Kidney epithelial cell (primary cell): ENCODE measurements around the gene USH1C. TPM values are rescaled to one million over a fixed set of nuclear protein-coding genes. Genes with fewer than 3 reads are reported as not detected.

Experiments used
- DNase-seq: peaks from one replicate; pipeline ENCODE4 v3.0.0-alpha.2; 2010; ENCODE audit warnings: low read depth
- H3K27me3 ChIP-seq: 2 replicates; pipeline ENCODE4 v1.6.0; 2011; ENCODE audit warnings: low read length; ENCODE audit not compliant: control insufficient read depth, insufficient read depth
- H3K36me3 ChIP-seq: 2 replicates; pipeline ENCODE4 v1.5.1; 2011; ENCODE audit warnings: low read length; ENCODE audit not compliant: control insufficient read depth, insufficient read depth
- H3K4me3 ChIP-seq: 2 replicates; pipeline ENCODE4 v1.5.1; 2011; ENCODE audit warnings: low read depth, mild to moderate bottlenecking, control low read depth, low read length
- total RNA-seq: library from RNA; depleted of rRNA; stranded (reverse); fragments of >200 nt; gene quantifications from 2 replicates; pipeline ENCODE4 v1.2.3, GENCODE V29; 2015
- TF ChIP-seq, protein P1 (sequence below): IDR thresholded peaks from 2 replicates; pipeline ENCODE4 v1.5.1; 2011; ENCODE audit warnings: mild to moderate bottlenecking, moderate library complexity, low read length, control low read depth, inconsistent platforms; ENCODE audit not compliant: insufficient read depth, poor library complexity, severe bottlenecking

The USH1C gene
- total RNA-seq, 1 donor from 2014 or later, result 1.8 TPM

DNA sequence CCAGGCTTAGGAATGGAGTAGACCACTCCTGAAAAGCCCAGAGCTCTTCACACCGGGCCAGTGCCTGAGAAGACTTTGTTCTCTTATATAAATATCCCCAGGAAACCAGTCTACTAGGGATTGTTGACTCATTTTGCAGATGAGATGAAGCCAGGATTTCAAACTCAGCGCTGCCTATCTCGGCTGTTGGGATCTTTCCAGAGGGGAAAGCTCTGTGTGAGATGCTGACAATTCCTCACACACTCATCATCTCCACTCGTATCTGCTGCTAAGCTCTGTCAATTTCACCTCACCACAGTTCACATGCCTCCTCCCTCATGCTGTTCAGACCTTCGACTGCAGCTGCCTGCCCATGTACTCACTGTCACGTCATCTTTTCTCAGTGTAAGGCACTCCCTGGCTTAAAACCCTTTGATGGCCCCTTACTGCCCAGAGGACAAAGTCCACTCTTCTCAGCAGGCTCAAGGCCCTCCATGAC lies 12.5 kb downstream of the USH1C start:
- TF ChIP-seq, protein P1, sequence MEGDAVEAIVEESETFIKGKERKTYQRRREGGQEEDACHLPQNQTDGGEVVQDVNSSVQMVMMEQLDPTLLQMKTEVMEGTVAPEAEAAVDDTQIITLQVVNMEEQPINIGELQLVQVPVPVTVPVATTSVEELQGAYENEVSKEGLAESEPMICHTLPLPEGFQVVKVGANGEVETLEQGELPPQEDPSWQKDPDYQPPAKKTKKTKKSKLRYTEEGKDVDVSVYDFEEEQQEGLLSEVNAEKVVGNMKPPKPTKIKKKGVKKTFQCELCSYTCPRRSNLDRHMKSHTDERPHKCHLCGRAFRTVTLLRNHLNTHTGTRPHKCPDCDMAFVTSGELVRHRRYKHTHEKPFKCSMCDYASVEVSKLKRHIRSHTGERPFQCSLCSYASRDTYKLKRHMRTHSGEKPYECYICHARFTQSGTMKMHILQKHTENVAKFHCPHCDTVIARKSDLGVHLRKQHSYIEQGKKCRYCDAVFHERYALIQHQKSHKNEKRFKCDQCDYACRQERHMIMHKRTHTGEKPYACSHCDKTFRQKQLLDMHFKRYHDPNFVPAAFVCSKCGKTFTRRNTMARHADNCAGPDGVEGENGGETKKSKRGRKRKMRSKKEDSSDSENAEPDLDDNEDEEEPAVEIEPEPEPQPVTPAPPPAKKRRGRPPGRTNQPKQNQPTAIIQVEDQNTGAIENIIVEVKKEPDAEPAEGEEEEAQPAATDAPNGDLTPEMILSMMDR, result no peak
- Histone ChIP-seq H3K36me3 (no peaks in the 10 kb centered on the region), H3K27me3 (peaks cover 28% of the 10 kb centered on the region), H3K4me3 (no peak overlapping the region)
- DNase-seq, result no peak

DNA sequence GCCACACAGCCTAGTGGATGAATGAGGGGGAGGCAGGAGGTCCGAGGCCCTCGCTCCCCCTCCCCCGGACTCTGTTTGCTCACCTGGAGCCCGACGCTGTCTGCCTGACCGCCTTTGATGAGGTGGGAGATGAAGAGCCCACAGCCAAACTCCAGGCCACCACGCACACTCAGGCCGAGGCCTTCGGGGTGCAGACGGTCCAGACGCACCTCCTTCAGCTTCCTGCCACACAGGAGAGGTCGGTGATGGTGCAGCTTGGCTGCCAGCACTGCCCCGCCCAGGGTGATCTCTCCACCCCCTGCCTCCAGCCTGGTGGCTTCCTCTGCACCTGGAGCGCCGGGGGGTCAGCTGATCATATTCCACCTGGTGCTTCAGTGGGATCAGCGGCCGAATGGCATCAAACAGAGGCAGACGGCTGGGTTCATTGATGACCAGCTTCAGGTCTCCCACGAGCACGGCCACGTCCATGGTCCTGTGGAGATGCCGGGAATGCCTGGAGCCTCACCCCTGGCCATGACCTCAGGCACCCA lies 13.1 kb downstream of the USH1C start:
- H3K4me3 ChIP-seq, result no peak overlapping the region
- H3K27me3 ChIP-seq, result peaks cover 24% of the 10 kb centered on the region
- DNase-seq, result no peak
- no peaks in the 10 kb centered on the region for H3K36me3 ChIP-seq
- TF ChIP-seq, protein P1, result no peak

DNA sequence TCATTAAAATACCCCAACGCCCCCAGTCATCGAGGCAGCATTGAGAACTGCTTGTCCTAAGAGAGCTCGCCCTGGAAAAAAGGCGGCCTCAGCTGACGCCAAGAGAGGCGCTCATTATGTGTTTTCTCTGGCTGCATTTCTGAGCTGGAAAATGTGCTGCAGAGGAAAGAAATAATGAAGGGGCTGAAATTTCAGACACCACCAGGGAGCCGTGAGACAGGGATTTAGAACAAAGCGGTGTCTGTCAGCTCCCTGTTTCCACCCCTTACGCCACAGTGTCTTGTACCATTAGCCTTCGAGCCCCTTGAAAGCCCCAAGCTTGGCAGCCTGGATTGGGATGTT lies 14.4 kb downstream of the USH1C start:
- DNase-seq, result no peak
- H3K27me3 ChIP-seq, result peaks cover 22% of the 10 kb centered on the region
- H3K36me3 ChIP-seq, result no peaks in the 10 kb centered on the region
- TF ChIP-seq, protein P1, result no peak
- H3K4me3 ChIP-seq, result no peak overlapping the region

DNA sequence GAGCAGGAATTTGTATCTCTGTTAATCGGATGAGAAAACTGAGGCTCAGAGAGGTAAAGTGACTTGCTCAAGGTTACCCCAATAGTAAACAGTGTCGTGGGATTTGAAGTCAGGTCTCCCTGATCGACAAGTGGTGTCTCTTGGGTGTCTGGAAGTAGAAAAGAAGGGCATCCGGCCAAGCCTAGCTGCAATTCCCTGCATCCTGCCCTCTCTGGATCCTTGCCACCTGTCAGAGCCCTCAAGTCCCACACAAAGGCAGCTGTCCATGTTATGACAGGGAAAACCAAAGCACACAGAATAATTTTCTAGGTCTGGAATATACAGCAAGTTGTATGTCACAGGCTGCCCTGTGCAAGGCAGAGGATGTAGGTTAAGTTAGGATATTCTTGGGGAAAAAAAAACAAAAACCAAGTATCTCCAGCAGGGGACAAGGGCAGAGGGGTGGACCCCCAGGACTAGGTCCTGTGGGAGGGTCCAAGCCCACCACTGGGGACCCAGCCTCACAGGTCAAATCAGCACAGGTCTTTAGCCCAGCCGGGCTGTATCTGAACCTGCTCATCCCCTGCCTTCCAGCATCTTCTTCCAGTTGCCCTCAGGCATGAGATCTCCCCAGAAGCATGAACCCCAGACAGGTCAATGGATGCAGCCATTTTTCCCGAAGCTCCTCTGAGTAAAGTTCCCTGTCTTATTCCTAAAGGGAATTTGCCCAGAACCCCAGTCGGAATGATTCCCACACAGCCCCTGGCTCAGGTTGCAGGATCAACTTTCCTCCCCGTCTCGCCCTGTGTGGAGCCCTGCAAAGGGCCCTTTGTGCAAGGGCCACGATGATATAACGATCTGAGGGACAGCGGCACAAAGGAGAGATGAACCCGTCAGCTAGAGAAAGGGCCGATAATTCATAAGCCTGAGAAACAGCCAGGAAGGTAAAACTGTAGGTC lies 15.0 kb downstream of the USH1C start:
- H3K4me3 ChIP-seq, result no peak overlapping the region
- no peaks in the 10 kb centered on the region for H3K36me3 ChIP-seq
- TF ChIP-seq, protein P1, result no peak
- peaks cover 22% of the 10 kb centered on the region for H3K27me3 ChIP-seq
- DNase-seq, result no peak

DNA sequence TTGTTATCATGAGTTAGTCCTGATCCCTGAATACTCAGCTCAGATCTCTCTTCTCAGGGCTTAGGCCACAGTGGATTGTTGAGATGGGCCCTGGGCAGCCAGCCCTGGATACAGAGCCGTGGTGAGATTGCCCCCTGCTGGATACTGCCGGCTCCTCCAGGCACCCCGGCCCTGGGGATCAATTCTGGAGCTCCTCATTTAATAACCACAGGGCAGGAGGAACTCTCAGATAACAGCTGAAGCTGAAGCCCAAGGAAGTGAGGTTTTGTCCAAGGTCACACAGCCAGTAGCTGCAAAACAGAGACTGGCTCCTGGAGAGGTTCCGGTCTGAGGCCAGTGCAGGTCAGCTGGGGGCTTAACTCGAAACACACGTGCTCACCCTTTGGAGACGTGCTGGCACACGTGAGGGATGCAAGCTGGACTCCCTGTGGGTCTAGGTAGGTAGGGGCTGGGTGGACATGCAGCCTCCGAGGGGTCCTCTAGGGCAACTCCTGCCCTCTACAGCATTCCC lies 16.0 kb downstream of the USH1C start:
- DNase-seq, result no peak
- H3K4me3 ChIP-seq, result no peak overlapping the region
- TF ChIP-seq, protein P1, result peak; percentile 85
- H3K27me3 ChIP-seq, result peaks cover 22% of the 10 kb centered on the region
- no peaks in the 10 kb centered on the region for H3K36me3 ChIP-seq

DNA sequence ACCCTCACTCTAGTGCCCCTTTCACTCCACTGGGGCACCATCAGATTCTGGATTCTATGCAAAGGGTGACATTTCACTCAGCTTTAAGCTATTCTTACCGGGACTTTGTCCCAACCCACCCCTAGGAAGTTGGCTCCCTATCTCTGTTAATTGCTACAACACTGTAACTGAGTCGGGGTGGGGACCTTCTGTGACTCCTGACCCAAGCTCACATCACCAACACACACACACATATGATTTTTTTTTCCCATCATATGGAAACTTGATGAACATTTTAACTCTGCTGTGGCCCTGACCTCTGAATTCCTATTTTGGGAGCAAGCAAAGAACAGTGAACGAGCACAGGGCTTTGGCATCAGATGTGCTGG lies 16.6 kb downstream of the USH1C start:
- TF ChIP-seq, protein P1, result no peak
- DNase-seq, result no peak
- no peaks in the 10 kb centered on the region for H3K36me3 ChIP-seq
- H3K4me3 ChIP-seq, result no peak overlapping the region
- peaks cover 22% of the 10 kb centered on the region for H3K27me3 ChIP-seq
